ENCODE data around the gene HNRNPCL1.
"Not testable (repeated sequence)": the region's sequence is repeated elsewhere in the genome, so short reads cannot be mapped to it uniquely, and the experiment has no call there.

GRCh38 chr1:12848620-12849019 lies at the start of gene HNRNPCL1:
- TF ChIP-seq, protein P1, sequence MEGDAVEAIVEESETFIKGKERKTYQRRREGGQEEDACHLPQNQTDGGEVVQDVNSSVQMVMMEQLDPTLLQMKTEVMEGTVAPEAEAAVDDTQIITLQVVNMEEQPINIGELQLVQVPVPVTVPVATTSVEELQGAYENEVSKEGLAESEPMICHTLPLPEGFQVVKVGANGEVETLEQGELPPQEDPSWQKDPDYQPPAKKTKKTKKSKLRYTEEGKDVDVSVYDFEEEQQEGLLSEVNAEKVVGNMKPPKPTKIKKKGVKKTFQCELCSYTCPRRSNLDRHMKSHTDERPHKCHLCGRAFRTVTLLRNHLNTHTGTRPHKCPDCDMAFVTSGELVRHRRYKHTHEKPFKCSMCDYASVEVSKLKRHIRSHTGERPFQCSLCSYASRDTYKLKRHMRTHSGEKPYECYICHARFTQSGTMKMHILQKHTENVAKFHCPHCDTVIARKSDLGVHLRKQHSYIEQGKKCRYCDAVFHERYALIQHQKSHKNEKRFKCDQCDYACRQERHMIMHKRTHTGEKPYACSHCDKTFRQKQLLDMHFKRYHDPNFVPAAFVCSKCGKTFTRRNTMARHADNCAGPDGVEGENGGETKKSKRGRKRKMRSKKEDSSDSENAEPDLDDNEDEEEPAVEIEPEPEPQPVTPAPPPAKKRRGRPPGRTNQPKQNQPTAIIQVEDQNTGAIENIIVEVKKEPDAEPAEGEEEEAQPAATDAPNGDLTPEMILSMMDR (IDR thresholded peaks at IDR 0.05) = not testable (repeated sequence)
- TF ChIP-seq POLR2A (IDR thresholded peaks at IDR 0.05) = not testable (repeated sequence)

All from esophagus squamous epithelium (tissue), 4 donors.